GM18526 (cell line): ENCODE measurements around the gene APOC4.
"Not testable (repeated sequence)": the region's sequence is repeated elsewhere in the genome, so short reads cannot be mapped to it uniquely, and the experiment has no call there.

Experiments used
- POLR2A ChIP-seq: IDR thresholded peaks from 3 replicates; pipeline ENCODE4 v1.6.1; 2011; ENCODE audit not compliant: insufficient read length; ENCODE audit errors: extremely low read depth

Gene APOC4

GRCh38 chr19:44908836-44909261 lies 33.2 kb upstream of the APOC4 start:
- TF ChIP-seq POLR2A, result no peak

DNA sequence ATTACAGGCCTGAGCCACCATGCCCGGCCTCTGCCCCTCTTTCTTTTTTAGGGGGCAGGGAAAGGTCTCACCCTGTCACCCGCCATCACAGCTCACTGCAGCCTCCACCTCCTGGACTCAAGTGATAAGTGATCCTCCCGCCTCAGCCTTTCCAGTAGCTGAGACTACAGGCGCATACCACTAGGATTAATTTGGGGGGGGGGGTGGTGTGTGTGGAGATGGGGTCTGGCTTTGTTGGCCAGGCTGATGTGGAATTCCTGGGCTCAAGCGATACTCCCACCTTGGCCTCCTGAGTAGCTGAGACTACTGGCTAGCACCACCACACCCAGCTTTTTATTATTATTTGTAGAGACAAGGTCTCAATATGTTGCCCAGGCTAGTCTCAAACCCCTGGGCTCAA lies 32.3 kb upstream of the APOC4 start:
- TF ChIP-seq POLR2A, result no peak

GRCh38 chr19:44912854-44913253 lies 29.2 kb upstream of the APOC4 start:
- no peak for TF ChIP-seq POLR2A

DNA sequence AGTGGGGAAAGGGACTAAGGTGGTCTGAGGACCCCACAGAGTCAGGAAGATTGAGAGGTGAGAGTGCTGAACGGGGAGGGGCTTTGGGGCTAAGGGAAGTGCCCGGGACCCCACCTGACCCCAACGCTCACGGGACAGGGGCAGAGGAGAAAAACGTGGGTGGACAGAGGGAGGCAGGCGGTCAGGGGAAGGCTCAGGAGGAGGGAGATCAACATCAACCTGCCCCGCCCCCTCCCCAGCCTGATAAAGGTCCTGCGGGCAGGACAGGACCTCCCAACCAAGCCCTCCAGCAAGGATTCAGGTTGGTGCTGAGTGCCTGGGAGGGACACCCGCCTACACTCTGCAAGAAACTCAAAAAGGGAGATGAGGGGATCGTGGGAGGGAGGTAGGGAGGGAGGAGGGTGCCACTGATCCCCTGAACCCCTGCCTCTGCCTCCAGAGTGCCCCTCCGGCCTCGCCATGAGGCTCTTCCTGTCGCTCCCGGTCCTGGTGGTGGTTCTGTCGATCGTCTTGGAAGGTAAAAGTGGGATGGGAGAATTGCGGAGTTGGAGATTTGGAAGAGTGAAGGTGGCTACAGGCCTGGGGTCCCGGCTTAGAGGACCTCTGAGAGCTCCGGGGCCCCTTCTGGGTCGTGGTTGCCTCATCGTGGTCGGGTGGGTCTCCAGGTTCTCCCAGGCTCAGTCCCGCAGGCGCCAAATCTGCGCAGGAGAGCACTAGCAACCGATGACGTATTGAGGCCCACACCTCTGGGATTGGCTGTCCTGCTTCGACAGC lies 27.4 kb upstream of the APOC4 start, which contains the start of gene APOC1:
Gene APOC1 (plus strand): TSS at position 176 of the 774 bp plus-strand sequence. CDS start 284 bp downstream, at position 460.
- TF ChIP-seq POLR2A, result not testable (repeated sequence)

GRCh38 chr19:44924243-44924725 lies 17.8 kb upstream of the APOC4 start:
- TF ChIP-seq POLR2A, result no peak

GRCh38 chr19:44925114-44925891 lies 16.7 kb upstream of the APOC4 start:
- TF ChIP-seq POLR2A, result no peak

GRCh38 chr19:44927746-44928145 lies 14.3 kb upstream of the APOC4 start:
- no peak for TF ChIP-seq POLR2A

- TF ChIP-seq POLR2A, result no peak
Measured at GRCh38 chr19:44930088-44930487, 11.9 kb upstream of the APOC4 start.

DNA sequence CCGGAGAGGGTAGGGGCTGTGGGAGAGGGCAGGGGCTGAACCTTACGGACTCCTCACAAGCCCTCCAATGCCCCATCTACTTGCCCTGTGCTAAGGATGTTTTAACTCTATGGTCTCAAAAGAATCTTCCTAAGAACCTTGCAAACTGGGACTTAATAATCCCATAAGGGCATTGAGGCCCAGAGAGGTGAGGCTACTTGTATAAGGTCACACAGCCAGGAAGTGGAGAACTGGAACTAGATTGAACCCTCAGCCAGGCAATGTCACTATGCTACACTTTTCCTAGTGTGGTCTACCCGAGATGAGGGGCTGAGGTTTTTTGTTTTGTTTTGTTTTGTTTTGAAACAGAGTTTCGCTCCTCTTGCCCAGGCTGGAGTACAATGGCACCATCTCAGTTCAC lies 10.5 kb upstream of the APOC4 start:
- TF ChIP-seq POLR2A, result no peak

- TF ChIP-seq POLR2A, result no peak
Measured at GRCh38 chr19:44939668-44940067, 2.4 kb upstream of the APOC4 start.

DNA sequence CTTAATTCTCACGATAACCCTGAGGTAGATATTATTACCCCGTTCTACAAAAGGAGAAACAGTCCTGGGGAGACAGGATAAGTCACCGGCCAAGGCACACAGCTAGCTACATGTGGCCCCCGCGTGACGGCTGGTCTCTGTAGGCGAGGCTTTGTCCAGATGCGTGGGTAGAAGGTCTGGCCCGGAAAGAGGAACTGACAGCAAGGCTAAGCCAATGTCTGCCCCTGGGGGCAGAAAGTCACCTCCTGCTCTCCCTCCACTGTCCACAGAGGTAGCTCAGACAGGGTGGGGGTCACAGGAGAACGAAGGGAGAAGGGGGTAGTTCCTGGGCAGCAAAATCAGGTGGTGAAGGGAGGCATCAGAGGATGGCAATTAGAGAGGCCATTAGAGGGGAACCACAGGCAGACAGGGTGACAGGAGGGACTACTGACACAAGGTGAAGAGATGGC lies 1.8 kb downstream of the APOC4 start:
- TF ChIP-seq POLR2A, result no peak

DNA sequence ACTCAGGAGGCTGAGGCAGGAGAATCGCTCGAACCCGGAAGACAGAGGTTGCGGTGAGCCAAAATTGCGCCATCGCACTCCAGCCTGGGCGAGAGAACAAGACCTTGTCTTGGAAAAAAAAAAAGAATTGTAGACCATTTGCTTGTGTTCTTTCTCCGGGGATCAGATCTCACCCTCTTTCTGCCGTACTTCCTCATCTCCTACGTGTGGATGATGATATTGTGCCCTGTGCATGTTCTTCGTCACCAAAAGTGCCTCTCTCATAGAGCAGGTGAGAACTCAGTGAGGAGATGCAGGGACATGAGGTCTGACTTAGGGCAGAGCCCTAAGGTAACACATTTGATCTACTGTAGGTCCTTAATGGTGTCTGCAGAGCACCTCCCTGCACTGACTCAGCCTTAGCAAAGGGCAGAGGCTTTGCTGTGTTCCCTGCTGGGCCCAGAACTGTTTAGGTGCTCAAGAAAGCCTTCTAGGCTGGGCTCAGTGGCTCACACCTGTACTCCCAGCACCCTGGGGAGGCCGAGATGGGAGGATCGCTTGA lies 5.1 kb downstream of the APOC4 start:
- TF ChIP-seq POLR2A, result no peak

DNA sequence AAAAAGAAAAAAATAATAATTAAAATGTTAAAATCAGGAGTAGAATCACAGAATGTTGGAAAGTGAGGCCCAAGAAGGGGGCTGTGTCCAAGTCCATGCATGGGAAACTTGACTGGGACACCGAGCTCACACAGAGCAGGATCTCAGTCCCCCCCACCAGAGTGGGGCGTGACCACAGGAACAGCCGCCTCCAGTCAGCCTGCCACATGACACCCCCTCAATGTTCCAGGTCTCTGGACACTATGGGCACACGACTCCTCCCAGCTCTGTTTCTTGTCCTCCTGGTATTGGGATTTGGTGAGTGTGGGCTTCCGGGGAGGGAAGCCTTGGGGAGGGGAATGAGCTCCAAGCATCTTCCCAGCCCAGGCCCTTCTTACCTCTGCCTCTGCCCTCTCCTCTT lies 6.2 kb downstream of the APOC4 start:
- TF ChIP-seq POLR2A, result no peak

- TF ChIP-seq POLR2A, result no peak
Measured at GRCh38 chr19:44948763-44949374, 6.8 kb downstream of the APOC4 start.

GRCh38 chr19:44949550-44949949 lies 7.5 kb downstream of the APOC4 start:
- no peak for TF ChIP-seq POLR2A
